HG03097 (cell line): ENCODE data around the gene APEH.
"Not testable (repeated sequence)": the region's sequence is repeated elsewhere in the genome, so short reads cannot be mapped to it uniquely, and the experiment has no call there.

ENCODE experiments used
- ATAC-seq: cut with Tn5 transposase; IDR thresholded peaks from one replicate; pipeline ENCODE4 v1.9.1; 2021; ENCODE audit not compliant: unreplicated experiment, low FRiP score

Gene APEH

GRCh38 chr3:49667701-49668413 is 6.3 kb upstream of the APEH start:
- no peak for ATAC-seq

- ATAC-seq = no peak
These were observed 5.7 kb upstream of the APEH start for GRCh38 chr3:49668414-49668797.

GRCh38 chr3:49668861-49669260 is 5.3 kb upstream of the APEH start:
- no peak for ATAC-seq

GRCh38 chr3:49669352-49669751 is 4.8 kb upstream of the APEH start:
- no peak for ATAC-seq

GRCh38 chr3:49670940-49671290 is 3.2 kb upstream of the APEH start:
- no peak for ATAC-seq

GRCh38 chr3:49671291-49672288 is 2.6 kb upstream of the APEH start:
- no peak for ATAC-seq

GRCh38 chr3:49673121-49673714 is 933 bp upstream of the APEH start:
- no peak for ATAC-seq

GRCh38 chr3:49674497-49674983 is 389 bp downstream of the APEH start:
- ATAC-seq = no peak

GRCh38 chr3:49675912-49676311 is 1.8 kb downstream of the APEH start:
- ATAC-seq = no peak

GRCh38 chr3:49680493-49681231 is 6.5 kb downstream of the APEH start:
- ATAC-seq = no peak

- no peak for ATAC-seq
These were observed 7.0 kb downstream of the APEH start for GRCh38 chr3:49681232-49681522.

- ATAC-seq = no peak
These were observed 7.4 kb downstream of the APEH start for GRCh38 chr3:49681543-49681942.

GRCh38 chr3:49683162-49683561 is 9.0 kb downstream of the APEH start:
- no peak for ATAC-seq

- not testable (repeated sequence) for ATAC-seq
These were observed 10.3 kb downstream of the APEH start for GRCh38 chr3:49684453-49684852.

- ATAC-seq = not testable (repeated sequence)
These were observed 11.0 kb downstream of the APEH start for GRCh38 chr3:49685103-49685502.

GRCh38 chr3:49685846-49686245 is 11.7 kb downstream of the APEH start:
- ATAC-seq = not testable (repeated sequence)

- not testable (repeated sequence) for ATAC-seq
These were observed 12.2 kb downstream of the APEH start for GRCh38 chr3:49686346-49686745.

GRCh38 chr3:49686769-49687423 is 12.7 kb downstream of the APEH start:
- ATAC-seq = not testable (repeated sequence)

GRCh38 chr3:49687424-49687795 is 13.3 kb downstream of the APEH start:
- not testable (repeated sequence) for ATAC-seq

- ATAC-seq = not testable (repeated sequence)
These were observed 14.3 kb downstream of the APEH start for GRCh38 chr3:49688338-49689045.
